Glomerular endothelial cell (primary cell): ENCODE data around the gene CFTR. TPM values are rescaled to one million over a fixed set of nuclear protein-coding genes. Genes with fewer than 3 reads are reported as not detected.

Source experiments
- DNase-seq: peaks from one replicate; pipeline ENCODE4 v3.0.0-alpha.2; 2011; ENCODE audit warnings: low read depth, low spot score; ENCODE audit errors: extremely low read depth
- total RNA-seq: library from RNA; depleted of rRNA; stranded (reverse); fragments of >200 nt; gene quantifications from 2 replicates; pipeline ENCODE4 v1.2.3, GENCODE V29; 2015

Gene CFTR
- total RNA-seq, 1 donor from 2014 or later: not detected

- no peak for DNase-seq
These were observed 160.1 kb downstream of the CFTR start for GRCh38 chr7:117639966-117640365.

DNA sequence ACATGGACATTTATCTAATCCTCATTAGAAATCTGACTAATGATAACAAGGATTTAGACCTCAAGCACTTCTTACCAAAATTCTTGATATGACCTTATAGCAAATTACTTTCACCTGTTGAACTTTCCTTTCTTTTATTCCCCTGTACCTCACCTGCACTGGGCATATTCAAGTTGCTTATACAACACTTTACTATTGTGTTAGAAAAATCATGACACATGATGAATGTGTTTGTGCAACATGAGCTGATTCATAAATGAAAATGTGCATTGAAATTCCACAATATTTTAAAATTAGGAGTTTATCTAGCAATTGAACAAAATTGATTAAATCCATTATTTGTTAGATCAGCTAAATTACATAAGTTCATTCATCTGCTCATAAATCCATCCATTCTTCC is 160.6 kb downstream of the CFTR start:
- no peak for DNase-seq

DNA sequence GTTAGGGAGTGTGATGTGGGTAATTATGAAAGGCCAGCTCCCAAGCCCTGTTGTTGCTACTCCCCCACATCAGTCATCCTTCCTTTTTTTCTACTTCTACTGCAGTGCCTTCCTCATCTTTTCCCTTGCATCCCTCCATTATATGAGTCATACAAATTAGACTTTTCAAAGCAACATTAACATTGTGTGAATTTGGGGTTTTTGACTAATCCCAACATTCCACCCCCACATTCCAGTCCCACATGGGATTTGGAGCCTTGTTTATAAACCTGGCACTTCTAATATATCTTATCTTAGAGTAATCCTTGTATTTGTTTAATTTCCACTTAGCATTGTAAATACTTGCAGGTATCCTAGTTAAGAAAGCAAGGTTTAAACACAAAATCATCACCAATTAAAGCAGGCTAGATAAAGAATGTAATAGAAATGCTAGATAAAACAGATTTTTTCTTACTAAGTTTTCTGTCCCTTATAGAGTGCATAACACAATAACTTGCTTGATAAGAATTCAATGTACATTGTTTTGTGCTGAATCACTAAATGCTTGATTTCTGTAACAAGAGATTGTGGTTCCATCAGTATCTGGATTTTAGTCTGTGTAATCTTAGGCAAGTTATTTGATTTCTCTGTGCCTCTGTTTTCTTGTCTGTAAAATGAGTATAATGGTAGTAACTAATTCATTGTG is 165.8 kb downstream of the CFTR start:
- no peak for DNase-seq

GRCh38 chr7:117648203-117648866 is 168.5 kb downstream of the CFTR start:
- no peak for DNase-seq

- no peak for DNase-seq
These were observed 173.3 kb downstream of the CFTR start for GRCh38 chr7:117652943-117653680.

- no peak for DNase-seq
These were observed 175.0 kb downstream of the CFTR start for GRCh38 chr7:117654780-117655179.

- DNase-seq: no peak
These were observed 177.0 kb downstream of the CFTR start for GRCh38 chr7:117656806-117657205.

DNA sequence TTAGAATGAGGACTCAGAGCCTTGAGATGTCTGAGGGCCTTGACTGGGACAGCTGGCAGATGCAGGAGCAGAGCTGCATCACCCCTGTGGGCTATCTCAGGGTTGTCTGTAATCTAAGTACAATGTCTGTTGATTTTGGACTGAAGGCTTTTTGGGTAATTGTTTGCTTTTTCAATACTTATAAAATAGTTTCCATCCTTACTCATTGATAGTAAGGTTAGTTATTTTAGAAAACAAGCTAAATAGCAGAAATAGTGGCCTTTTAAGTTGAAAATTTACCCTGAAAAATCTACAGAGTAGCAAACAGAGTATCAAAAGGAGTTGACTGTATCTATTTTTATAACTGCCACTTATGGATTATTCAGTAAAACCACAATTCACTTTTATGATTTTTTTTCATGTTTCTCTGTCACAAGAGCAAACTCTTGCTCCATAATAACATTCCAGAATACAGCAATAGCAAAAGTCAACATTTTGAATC is 179.7 kb downstream of the CFTR start:
- no peak for DNase-seq

- no peak for DNase-seq
These were observed 181.5 kb downstream of the CFTR start for GRCh38 chr7:117661328-117661727.

- no peak for DNase-seq
These were observed 184.2 kb downstream of the CFTR start for GRCh38 chr7:117664047-117664446.

DNA sequence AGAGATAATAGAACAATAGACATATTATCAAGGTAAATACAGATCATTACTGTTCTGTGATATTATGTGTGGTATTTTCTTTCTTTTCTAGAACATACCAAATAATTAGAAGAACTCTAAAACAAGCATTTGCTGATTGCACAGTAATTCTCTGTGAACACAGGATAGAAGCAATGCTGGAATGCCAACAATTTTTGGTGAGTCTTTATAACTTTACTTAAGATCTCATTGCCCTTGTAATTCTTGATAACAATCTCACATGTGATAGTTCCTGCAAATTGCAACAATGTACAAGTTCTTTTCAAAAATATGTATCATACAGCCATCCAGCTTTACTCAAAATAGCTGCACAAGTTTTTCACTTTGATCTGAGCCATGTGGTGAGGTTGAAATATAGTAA is 185.5 kb downstream of the CFTR start:
- DNase-seq: no peak

- DNase-seq: peak; percentile 31
These were observed 186.2 kb downstream of the CFTR start for GRCh38 chr7:117666031-117666430.

GRCh38 chr7:117666689-117667088 is 186.9 kb downstream of the CFTR start:
- no peak for DNase-seq

DNA sequence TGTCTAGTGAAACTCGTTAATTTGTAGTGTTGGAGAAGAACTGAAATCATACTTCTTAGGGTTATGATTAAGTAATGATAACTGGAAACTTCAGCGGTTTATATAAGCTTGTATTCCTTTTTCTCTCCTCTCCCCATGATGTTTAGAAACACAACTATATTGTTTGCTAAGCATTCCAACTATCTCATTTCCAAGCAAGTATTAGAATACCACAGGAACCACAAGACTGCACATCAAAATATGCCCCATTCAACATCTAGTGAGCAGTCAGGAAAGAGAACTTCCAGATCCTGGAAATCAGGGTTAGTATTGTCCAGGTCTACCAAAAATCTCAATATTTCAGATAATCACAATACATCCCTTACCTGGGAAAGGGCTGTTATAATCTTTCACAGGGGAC is 187.6 kb downstream of the CFTR start:
- DNase-seq: no peak

GRCh38 chr7:117669818-117670217 is 190.0 kb downstream of the CFTR start:
- DNase-seq: no peak

- no peak for DNase-seq
These were observed 192.6 kb downstream of the CFTR start for GRCh38 chr7:117672453-117672852.

GRCh38 chr7:117673367-117673766 is 193.5 kb downstream of the CFTR start:
- DNase-seq: no peak

- DNase-seq: peak; percentile 39
These were observed 194.0 kb downstream of the CFTR start for GRCh38 chr7:117673839-117674238.

DNA sequence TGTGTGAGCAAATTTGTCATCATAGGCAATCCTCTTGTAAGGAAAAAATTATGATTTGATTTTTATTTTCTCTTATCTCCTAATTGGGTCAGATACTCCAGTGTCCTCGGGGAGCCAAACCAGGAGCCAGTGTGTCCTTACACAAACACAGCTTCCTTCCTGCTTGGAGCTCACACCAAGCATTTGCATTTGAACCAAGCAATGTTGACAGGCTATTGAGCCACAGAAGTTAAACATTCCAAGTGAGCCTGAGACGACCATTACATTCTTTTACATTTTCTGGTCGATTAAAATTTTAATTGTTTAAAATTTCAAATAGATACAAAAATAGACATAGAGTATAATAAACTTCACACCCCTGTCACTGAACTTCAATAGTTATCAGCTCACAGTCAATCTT is 194.8 kb downstream of the CFTR start:
- DNase-seq: no peak

GRCh38 chr7:117675497-117676435 is 195.9 kb downstream of the CFTR start:
- DNase-seq: no peak

GRCh38 chr7:117679120-117679519 is 199.3 kb downstream of the CFTR start:
- DNase-seq: no peak
